Spleen (tissue), 11 donors: ENCODE measurements around the gene ZC3H18. TPM values are rescaled to one million over a fixed set of nuclear protein-coding genes. Genes with fewer than 3 reads are reported as not detected.

ENCODE experiments used
- DNase-seq: peaks from one replicate; pipeline ENCODE4 v3.0.0-alpha.2; 2020
- H3K27ac ChIP-seq, 8 donors: fragments of 200-600 bp; sonication (generic) in 7 of 8; 1 replicate in 4 of 8; 2 replicates in 4 of 8; pipeline versions ENCODE4 v1.5.0 to v1.8.0; 2016 to 2021; ENCODE audit warnings: inconsistent platforms in 4 of 8, mild to moderate bottlenecking in 4 of 8, moderate library complexity in 1 of 8
- H3K27me3 ChIP-seq, 7 donors: fragments of 200-600 bp; sonication (generic) in 6 of 7; replicated peaks in 1 of 7; 1 replicate in 4 of 7; 2 replicates in 3 of 7; pipeline versions ENCODE4 v1.5.0 to v1.8.0; 2016 to 2021; ENCODE audit warnings: inconsistent platforms in 3 of 7, mild to moderate bottlenecking in 1 of 7
- H3K36me3 ChIP-seq, 6 donors: fragments of 200-600 bp; sonication (generic) in 5 of 6; 1 replicate in 4 of 6; 2 replicates in 2 of 6; pipeline versions ENCODE4 v1.5.0 to v1.8.0; 2016 to 2021; ENCODE audit warnings: inconsistent platforms in 2 of 6
- H3K4me1 ChIP-seq, 6 donors: fragments of 200-600 bp; sonication (generic) in 5 of 6; 1 replicate in 3 of 6; 2 replicates in 3 of 6; pipeline versions ENCODE4 v1.5.0 to v1.8.0; 2016 to 2021; ENCODE audit warnings: inconsistent platforms in 3 of 6
- H3K4me3 ChIP-seq, 8 donors: fragments of 200-600 bp; sonication (generic) in 7 of 8; 1 replicate in 4 of 8; 2 replicates in 4 of 8; pipeline versions ENCODE4 v1.5.0 to v1.8.0; 2016 to 2021; ENCODE audit warnings: inconsistent platforms in 4 of 8, mild to moderate bottlenecking in 4 of 8, moderate library complexity in 2 of 8
- H3K9me3 ChIP-seq, 8 donors: fragments of 200-600 bp; sonication (generic) in 7 of 8; 1 replicate in 4 of 8; 2 replicates in 4 of 8; pipeline versions ENCODE4 v1.5.0 to v1.8.0; 2016 to 2021; ENCODE audit warnings: inconsistent platforms in 4 of 8
- POLR2A ChIP-seq, 3 donors: fragments of 450-650 bp; IDR thresholded peaks; one replicate each; pipeline ENCODE4 v1.5.1; 2017; ENCODE audit warnings: antibody characterized with exemption in 3 of 3, mild to moderate bottlenecking in 1 of 3
- POLR2AphosphoS5 ChIP-seq, 3 donors: sonication (generic); formaldehyde crosslinking; IDR thresholded peaks; one replicate each; pipeline ENCODE4 v1.5.1; 2017; ENCODE audit warnings: antibody characterized with exemption in 3 of 3
- WGBS, 5 donors: extraction: QIAGEN DNeasy Blood & Tissue Kit in 3 of 5; methylation state at CpG; one replicate each; pipeline versions ENCODE4 v1.1.5 to v1.1.7; 2013 to 2018; 5-methylcytosine and 5-hydroxymethylcytosine counted together
- intact Hi-C: fragments of 100-400 bp; cut with DNase I; formaldehyde crosslinking; loops from one replicate; pipeline ENCODE4 v1.15.0; 2023; ENCODE audit warnings: low total_unique reads
- polyA plus RNA-seq, 3 donors: library from polyadenylated mRNA; stranded (reverse); fragments of 200-250 nt; gene quantifications; one replicate each; pipeline ENCODE4 v1.2.1, GENCODE V29; 2013
- total RNA-seq, 7 donors: library from RNA; depleted of rRNA in 3 of 7; stranded (reverse); fragments of >200 nt in 3 of 7; fragmentation: NEBNext Ultra II Directional in 4 of 7; extraction: Animal tissue kit (Norgen Biotek cat#: 25700) in 4 of 7; gene quantifications; one replicate each; pipeline versions ENCODE4 v1.1.0 to v1.2.1, GENCODE V29; 2016 to 2021
- TF ChIP-seq, protein P1 (sequence below), 11 experiments: fragments of 200-600 bp in 7 of 11; fragments of 450-650 bp in 4 of 11; sonication (generic) in 4 of 11; IDR thresholded peaks in 8 of 11; conservative IDR thresholded peaks in 3 of 11; 1 replicate in 7 of 11; 2 replicates in 4 of 11; pipeline versions ENCODE4 v1.4.0 to v1.8.0; 2016 to 2021; ENCODE audit warnings: antibody characterized with exemption in 11 of 11, inconsistent platforms in 4 of 11, mild to moderate bottlenecking in 1 of 11
- donor health status: healthy with polysubstance abuse.
- donor health status: DM: no; HTN: no; CAD: no; lungs with moderate emphysema.
- donor health status: DM: no; HTN: no; CAD: no.
- donor health status: Bipolar disorder and iron deficiency.
- donor health status: healthy.
- donor health status: DM: no; HTN: no; CAD: no.
- donor health status: DM: yes; HTN: yes; CAD: no.

The ZC3H18 gene
- total and polyA plus RNA-seq, 10 donors, result 18.0 to 65.2 (median 34.7) TPM

DNA sequence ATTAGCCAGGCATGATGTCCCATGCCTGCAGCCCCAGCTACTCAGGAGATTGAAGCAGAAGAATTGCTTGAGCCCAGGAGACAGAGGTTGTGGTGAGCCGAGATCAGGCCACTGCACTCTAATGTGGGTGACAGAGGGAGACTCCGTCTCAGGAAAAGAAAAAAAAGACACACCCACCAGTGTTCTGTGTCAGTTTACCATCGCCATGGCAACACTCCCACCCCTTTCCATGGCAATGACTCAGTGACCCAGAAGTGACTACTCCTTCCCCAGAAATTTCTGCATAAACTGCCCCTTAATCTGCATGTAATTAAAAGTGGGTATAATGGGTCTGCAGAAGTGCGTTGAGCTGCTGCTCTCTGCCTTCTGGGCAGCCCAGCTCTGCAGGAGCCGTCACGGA is 4.0 kb upstream of the ZC3H18 start:
- H3K27me3 ChIP-seq, result no peaks in the 10 kb centered on the region
- H3K4me1 ChIP-seq, result peaks cover 10 to 33% (median 22%) of the 10 kb centered on the region in 6 donors
- H3K36me3 ChIP-seq, result no peaks in the 10 kb centered on the region
- H3K9me3 ChIP-seq, result no peaks in the 10 kb centered on the region
- intact Hi-C loops, result no loop called here
- H3K27ac ChIP-seq, result no peak overlapping the region
- DNase-seq, result no peak
- 71 to 82% (median 75%) methylated on average over 6 of the region's 6 CpGs for WGBS, 5 donors
- TF ChIP-seq POLR2A (IDR thresholded peaks at IDR 0.05) (no peak), POLR2AphosphoS5 (IDR thresholded peaks at IDR 0.05) (no peak)
- no peak overlapping the region for H3K4me3 ChIP-seq

DNA sequence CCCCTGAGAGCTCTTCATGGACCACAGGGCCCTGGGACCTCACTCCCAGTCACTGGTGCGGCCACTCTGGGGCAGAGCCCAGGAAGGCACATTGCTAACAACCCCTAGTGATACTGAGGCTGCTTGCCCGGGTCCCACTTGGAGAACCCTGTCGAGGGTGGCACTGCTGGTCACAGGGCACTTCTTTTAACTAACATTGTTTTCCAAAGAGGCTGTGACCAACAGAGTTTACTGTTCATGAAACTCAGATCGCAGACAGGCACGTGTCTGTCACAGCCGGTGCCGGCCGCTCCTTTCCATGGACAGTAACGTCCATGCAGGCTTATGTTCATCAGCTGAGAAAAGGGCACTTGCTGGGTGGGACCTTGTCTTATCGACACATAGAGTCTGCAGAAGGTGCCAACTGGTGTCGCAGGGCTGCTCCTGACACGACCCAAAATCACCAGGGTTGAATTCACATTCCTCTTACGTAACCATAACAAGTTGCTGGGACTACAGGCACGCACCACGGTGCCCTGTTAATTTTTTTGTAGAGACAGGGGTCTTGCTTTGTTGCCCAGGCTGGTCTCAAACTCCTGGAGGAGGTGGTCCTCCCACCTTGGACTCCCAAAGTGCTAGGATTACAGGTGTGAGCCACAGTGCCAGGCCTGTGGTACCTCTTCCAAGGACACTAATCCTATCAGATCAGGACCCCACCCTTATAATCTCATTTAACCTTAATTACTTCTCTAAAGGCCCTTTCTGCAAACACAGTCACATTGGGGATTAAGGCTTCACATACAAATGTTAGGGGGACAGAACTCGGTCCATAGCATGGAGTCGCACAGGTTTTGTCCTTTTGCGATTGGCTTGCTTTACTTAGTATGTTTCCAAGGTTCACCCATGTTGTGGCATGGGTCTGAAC is 1.2 kb upstream of the ZC3H18 start:
- no peak for DNase-seq
- intact Hi-C loops, result no loop called here

DNA sequence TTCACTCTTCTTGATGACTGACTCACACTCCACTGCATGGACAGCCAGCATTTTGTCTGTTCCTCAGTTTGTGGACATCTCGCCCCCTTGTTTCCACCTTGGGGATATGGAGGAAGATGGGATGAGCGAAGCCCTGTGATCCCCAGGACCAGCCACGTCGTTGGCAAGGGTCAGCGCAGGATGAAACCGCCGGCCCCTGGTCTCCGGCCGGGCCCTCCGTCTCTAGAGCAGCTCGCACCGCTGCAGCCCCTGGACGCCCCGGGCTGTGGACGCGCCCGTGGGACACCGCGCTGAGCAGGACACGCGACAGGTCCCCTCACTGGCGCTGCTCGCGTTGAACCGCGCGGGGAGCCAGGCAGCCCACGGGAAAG is 604 bp upstream of the ZC3H18 start:
- peaks cover 0 to 31% (median 22%) of the 10 kb centered on the region in 6 donors for H3K36me3 ChIP-seq
- intact Hi-C loops, result no loop called here
- no peaks in the 10 kb centered on the region for H3K27me3 ChIP-seq
- H3K9me3 ChIP-seq, result no peaks in the 10 kb centered on the region
- 2 to 4% (median 3%) methylated on average over 24 to 28 of the region's 28 CpGs for WGBS, 5 donors
- DNase-seq, result peak; percentile 91
- peak overlapping the region; percentile 69 to 98 (median 93) for H3K4me3 ChIP-seq
- H3K27ac ChIP-seq, result peak overlapping the region; percentile 61 to 95 (median 87)
- H3K4me1 ChIP-seq, result peaks cover 23 to 51% (median 38%) of the 10 kb centered on the region in 6 donors
- TF ChIP-seq, protein P1, sequence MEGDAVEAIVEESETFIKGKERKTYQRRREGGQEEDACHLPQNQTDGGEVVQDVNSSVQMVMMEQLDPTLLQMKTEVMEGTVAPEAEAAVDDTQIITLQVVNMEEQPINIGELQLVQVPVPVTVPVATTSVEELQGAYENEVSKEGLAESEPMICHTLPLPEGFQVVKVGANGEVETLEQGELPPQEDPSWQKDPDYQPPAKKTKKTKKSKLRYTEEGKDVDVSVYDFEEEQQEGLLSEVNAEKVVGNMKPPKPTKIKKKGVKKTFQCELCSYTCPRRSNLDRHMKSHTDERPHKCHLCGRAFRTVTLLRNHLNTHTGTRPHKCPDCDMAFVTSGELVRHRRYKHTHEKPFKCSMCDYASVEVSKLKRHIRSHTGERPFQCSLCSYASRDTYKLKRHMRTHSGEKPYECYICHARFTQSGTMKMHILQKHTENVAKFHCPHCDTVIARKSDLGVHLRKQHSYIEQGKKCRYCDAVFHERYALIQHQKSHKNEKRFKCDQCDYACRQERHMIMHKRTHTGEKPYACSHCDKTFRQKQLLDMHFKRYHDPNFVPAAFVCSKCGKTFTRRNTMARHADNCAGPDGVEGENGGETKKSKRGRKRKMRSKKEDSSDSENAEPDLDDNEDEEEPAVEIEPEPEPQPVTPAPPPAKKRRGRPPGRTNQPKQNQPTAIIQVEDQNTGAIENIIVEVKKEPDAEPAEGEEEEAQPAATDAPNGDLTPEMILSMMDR (IDR thresholded peaks at IDR 0.05 in 8 of 11, conservative IDR thresholded peaks at IDR 0.05 in 3 of 11), result no peak
- TF ChIP-seq POLR2AphosphoS5 (IDR thresholded peaks at IDR 0.05), result no peak

More for the DNA sequence above, 1.2 kb upstream of the ZC3H18 start:
- Histone ChIP-seq H3K27ac (peak overlapping the region in 6 of 8 donors; percentile 82 to 95 (median 89)), H3K4me1 (peaks cover 23 to 46% (median 38%) of the 10 kb centered on the region in 6 donors), H3K36me3 (peaks cover 0 to 24% (median 19%) of the 10 kb centered on the region in 6 donors), H3K27me3 (no peaks in the 10 kb centered on the region), H3K9me3 (no peaks in the 10 kb centered on the region), H3K4me3 (peak overlapping the region; percentile 69 to 98 (median 93))
- WGBS, 5 donors, result 87 to 92% (median 88%) methylated on average over 15 to 18 of the region's 18 CpGs
- TF ChIP-seq, protein P1 (IDR thresholded peaks at IDR 0.05 in 8 of 11, conservative IDR thresholded peaks at IDR 0.05 in 3 of 11), result no peak
- no peak for TF ChIP-seq POLR2AphosphoS5 (IDR thresholded peaks at IDR 0.05)
- TF ChIP-seq POLR2A (IDR thresholded peaks at IDR 0.05), result no peak

DNA sequence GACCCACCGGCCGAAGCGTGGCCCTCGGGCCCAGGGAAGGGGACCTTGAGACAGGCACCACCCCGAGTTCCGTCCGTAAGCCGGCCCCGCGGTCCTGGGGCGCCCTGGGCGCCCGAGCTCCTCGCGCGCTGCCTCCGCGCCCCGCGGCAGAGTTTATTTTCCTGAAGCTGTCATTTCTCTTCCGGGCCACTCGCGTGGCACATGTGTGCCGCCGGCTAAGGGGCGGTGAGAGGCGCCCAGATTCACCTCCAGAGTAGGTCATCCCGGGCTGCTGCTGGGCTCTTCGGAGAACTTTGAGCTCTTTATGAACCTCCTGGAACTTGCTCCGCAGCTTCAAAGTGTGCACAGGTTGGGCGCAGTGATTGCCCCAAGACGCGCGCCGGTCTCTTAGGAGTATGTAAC is 489 bp downstream of the ZC3H18 start:
- intact Hi-C loops, result loop anchor here (10.0 kb wide), 1 partner anchor 134 kb away; the partner anchor contains the start of genes CTU2 and RNF166
- Histone ChIP-seq H3K9me3 (no peaks in the 10 kb centered on the region), H3K4me1 (peaks cover 23 to 58% (median 38%) of the 10 kb centered on the region in 6 donors), H3K36me3 (peaks cover 0 to 41% (median 26%) of the 10 kb centered on the region in 6 donors), H3K27me3 (no peaks in the 10 kb centered on the region), H3K4me3 (peak overlapping the region; percentile 90 to 98 (median 93)), H3K27ac (peak overlapping the region; percentile 75 to 95 (median 87))
- TF ChIP-seq POLR2A (IDR thresholded peaks at IDR 0.05), result no peak
- TF ChIP-seq, protein P1 (IDR thresholded peaks at IDR 0.05 in 8 of 11, conservative IDR thresholded peaks at IDR 0.05 in 3 of 11), result no peak
- no peak for TF ChIP-seq POLR2AphosphoS5 (IDR thresholded peaks at IDR 0.05)
- DNase-seq, result no peak
- WGBS, 5 donors, result 0 to 2% (median 0%) methylated on average over 9 to 35 of the region's 35 CpGs
